Parathyroid adenoma (tissue), 2 donors: Measurements from ENCODE around the gene PSMB7.

Source experiments
- H2AFZ ChIP-seq: fragments of 300-600 bp; sonication (generic); one replicate; pipeline ENCODE4 v1.7.0; 2017; ENCODE audit warnings: antibody characterized with exemption, mild to moderate bottlenecking
- H3K27ac ChIP-seq: fragments of 300-600 bp; sonication (generic); one replicate; pipeline ENCODE4 v1.7.0; 2017
- H3K27me3 ChIP-seq: fragments of 300-600 bp; sonication (generic); one replicate; pipeline ENCODE4 v1.7.0; 2017; ENCODE audit warnings: low read length; ENCODE audit not compliant: control insufficient read depth, insufficient read depth
- H3K36me3 ChIP-seq: fragments of 300-600 bp; sonication (generic); one replicate; pipeline ENCODE4 v1.7.0; 2017; ENCODE audit warnings: low read length; ENCODE audit not compliant: control insufficient read depth, insufficient read depth
- H3K4me1 ChIP-seq: fragments of 300-600 bp; sonication (generic); one replicate; pipeline ENCODE4 v1.7.0; 2017; ENCODE audit warnings: control low read depth
- H3K4me2 ChIP-seq: fragments of 300-600 bp; sonication (generic); one replicate; pipeline ENCODE4 v1.7.0; 2017; ENCODE audit warnings: low read length
- H3K4me3 ChIP-seq: fragments of 300-600 bp; sonication (generic); one replicate; pipeline ENCODE4 v1.7.0; 2017; ENCODE audit warnings: low read depth, low read length
- H3K79me2 ChIP-seq: fragments of 300-600 bp; sonication (generic); one replicate; pipeline ENCODE4 v1.7.0; 2017; ENCODE audit warnings: control low read depth
- H3K9ac ChIP-seq: fragments of 300-600 bp; sonication (generic); one replicate; pipeline ENCODE4 v1.7.0; 2017; ENCODE audit warnings: mild to moderate bottlenecking
- H3K9me3 ChIP-seq: fragments of 300-600 bp; sonication (generic); one replicate; pipeline ENCODE4 v1.7.0; 2017; ENCODE audit warnings: low read length; ENCODE audit not compliant: control insufficient read depth
- CTCF ChIP-seq: fragments of 300-600 bp; sonication (generic); IDR thresholded peaks from one replicate; pipeline ENCODE4 v1.7.0; 2017; ENCODE audit warnings: antibody characterized with exemption, mild to moderate bottlenecking
- donor health status: primary hyperparathyroidism.

The PSMB7 gene

DNA sequence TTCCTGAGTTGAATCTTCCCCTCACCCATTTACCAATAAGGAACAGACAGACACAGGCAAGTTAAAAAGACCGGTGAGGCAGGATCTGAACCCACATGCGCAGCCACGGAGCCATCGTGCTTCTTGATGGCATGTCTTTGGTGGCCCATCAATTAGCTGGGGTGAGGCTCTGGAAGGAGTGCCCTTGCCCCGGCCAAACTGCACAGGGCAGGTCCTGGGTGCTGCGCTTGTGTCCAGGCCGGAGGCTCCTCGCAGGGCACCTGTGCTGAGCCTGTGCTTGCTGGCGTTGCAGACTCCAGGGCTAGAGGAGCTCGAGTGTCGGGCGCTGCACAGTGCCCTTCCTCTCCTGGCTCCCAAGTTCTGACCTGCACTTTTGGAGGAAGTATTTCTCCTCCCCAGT, 66.4 kb downstream of the PSMB7 start:
- H3K9me3 ChIP-seq, result no peaks in the 10 kb centered on the region

DNA sequence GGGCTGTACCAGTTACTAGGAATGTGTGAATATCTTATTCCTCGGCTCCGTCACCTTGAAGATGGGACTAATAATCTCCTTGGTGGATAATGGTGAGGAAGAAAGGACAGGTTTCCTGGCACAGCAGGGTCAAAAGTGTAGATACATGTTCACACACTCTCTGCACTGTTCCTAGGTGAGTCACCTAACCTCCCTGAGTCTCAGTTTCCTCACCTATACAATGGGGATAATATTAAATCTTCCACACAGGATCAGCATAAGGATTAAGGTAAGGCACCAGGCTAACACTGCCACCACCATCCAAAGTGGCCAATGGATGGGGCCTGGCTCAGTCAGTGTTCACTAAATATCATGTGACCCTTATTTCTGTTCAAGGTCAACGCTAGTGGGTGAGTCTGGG, 66.9 kb downstream of the PSMB7 start:
- Histone ChIP-seq H3K4me1 (no peaks in the 10 kb centered on the region), H3K36me3 (no peaks in the 10 kb centered on the region), H3K79me2 (no peaks in the 10 kb centered on the region), H3K4me2 (no peak overlapping the region), H3K9me3 (no peaks in the 10 kb centered on the region), H3K4me3 (no peak overlapping the region), H3K27ac (no peak overlapping the region), H3K27me3 (no peaks in the 10 kb centered on the region), H3K9ac (no peak overlapping the region), H2AFZ (no peak overlapping the region)
- no peak for TF ChIP-seq CTCF

More for the DNA sequence above, 66.4 kb downstream of the PSMB7 start:
- H3K9ac ChIP-seq, result no peak overlapping the region
- no peak overlapping the region for H3K27ac ChIP-seq
- TF ChIP-seq CTCF, result no peak
- no peak overlapping the region for H2AFZ ChIP-seq
- no peaks in the 10 kb centered on the region for H3K4me1 ChIP-seq
- no peaks in the 10 kb centered on the region for H3K27me3 ChIP-seq
- no peaks in the 10 kb centered on the region for H3K79me2 ChIP-seq
- H3K4me3 ChIP-seq, result no peak overlapping the region
- H3K36me3 ChIP-seq, result no peaks in the 10 kb centered on the region
- no peak overlapping the region for H3K4me2 ChIP-seq

DNA sequence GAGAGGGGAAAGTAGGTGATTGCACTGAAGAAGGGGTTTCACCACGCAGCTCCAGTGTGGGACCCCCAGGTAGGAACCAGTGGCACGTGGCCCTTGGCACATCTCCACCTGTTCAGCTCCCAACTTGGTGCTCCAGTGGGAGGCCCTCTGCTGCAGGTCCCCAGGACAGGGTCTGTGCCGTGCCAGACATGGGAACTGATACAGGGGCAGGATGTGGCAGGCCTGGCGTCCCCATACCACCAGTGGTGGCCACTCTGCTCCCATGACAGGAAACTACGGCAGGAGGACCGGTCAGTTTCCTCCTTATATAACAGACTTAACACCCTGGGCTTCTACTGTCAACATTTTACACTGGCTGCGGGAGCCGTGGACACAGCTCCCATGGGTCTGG, 67.3 kb downstream of the PSMB7 start:
- H3K79me2 ChIP-seq, result no peaks in the 10 kb centered on the region
- H3K36me3 ChIP-seq, result no peaks in the 10 kb centered on the region
- H3K4me2 ChIP-seq, result no peak overlapping the region
- H3K27me3 ChIP-seq, result no peaks in the 10 kb centered on the region
- no peaks in the 10 kb centered on the region for H3K4me1 ChIP-seq
- no peak overlapping the region for H3K27ac ChIP-seq
- no peak overlapping the region for H3K9ac ChIP-seq
- H2AFZ ChIP-seq, result no peak overlapping the region
- H3K9me3 ChIP-seq, result no peaks in the 10 kb centered on the region
- H3K4me3 ChIP-seq, result no peak overlapping the region
- TF ChIP-seq CTCF, result no peak

DNA sequence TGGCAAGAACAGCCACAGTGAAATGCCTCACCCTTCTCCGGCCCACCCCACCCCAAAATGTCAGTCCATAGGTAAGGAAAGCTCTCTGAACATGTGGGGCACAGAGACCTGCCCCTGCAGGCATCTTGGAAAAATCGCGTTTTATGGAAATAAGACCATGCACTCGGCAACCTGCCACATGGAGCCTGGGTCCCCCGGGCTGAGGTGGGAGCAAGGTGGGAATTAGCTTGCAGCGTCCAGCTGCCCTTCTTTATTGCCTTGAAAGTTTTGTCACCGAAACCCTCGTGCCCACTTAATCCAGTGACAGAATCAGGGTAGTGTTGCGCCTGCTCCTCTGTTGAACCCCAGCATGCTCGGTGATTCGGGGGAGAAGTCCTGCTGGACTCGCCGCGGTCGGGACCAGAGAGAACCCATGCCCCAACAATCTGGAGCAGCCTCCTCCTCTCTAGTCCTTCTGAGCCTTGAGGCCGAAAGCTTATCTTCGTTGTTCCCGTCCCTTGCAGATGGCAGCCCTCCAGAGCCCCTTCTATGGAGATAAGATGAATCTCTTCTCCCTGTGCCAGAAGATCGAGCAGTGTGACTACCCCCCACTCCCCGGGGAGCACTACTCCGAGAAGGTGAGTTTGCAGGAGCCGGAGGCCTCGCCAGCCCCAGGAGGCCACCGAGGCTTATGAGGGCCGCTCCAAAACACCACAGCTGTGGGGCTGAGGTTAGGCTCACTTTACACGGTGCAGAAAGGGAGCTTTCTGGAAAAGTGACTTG, 67.9 kb downstream of the PSMB7 start:
- TF ChIP-seq CTCF, result no peak
- no peaks in the 10 kb centered on the region for H3K4me1 ChIP-seq
- no peak overlapping the region for H2AFZ ChIP-seq
- H3K9ac ChIP-seq, result no peak overlapping the region
- no peak overlapping the region for H3K27ac ChIP-seq
- H3K27me3 ChIP-seq, result no peaks in the 10 kb centered on the region
- no peak overlapping the region for H3K4me2 ChIP-seq
- H3K4me3 ChIP-seq, result no peak overlapping the region
- H3K36me3 ChIP-seq, result no peaks in the 10 kb centered on the region
- H3K9me3 ChIP-seq, result no peaks in the 10 kb centered on the region
- no peaks in the 10 kb centered on the region for H3K79me2 ChIP-seq
